H1 (cell line): Measurements from ENCODE around the gene BLCAP. TPM values are rescaled to one million over a fixed set of nuclear protein-coding genes. Genes with fewer than 3 reads are reported as not detected.

ENCODE experiments used
- CTCF ChIA-PET: fragments of 300-600 bp; sonication (Branson Sonifier 250); formaldehyde crosslinking; loops from one replicate; lab custom pipeline; 2021; ENCODE audit not compliant: partially characterized antibody; lab: Charles Lee
- POLR2A ChIA-PET: fragments of 300-600 bp; sonication (Branson Sonifier 250); formaldehyde crosslinking; loops from one replicate; lab custom pipeline; 2021; ENCODE audit warnings: inconsistent platforms; ENCODE audit not compliant: partially characterized antibody; lab: Charles Lee
- DNase-seq, 2 experiments: peaks; one replicate each; pipeline versions ENCODE4 v3.0.0 to v3.0.0-alpha.2; 2010 to 2022; ENCODE audit warnings: low spot score in 2 of 2, low read depth in 1 of 2, mixed read lengths in 1 of 2
- FAIRE-seq: peaks from 2 replicates; lab custom pipeline; 2011; peaks lifted over from hg19 to GRCh38; lab: Jason Lieb, UNC
- H2AFZ ChIP-seq: 2 replicates; pipeline ENCODE4 v1.8.1; 2012; ENCODE audit warnings: low read length, inconsistent platforms
- H2AK5ac ChIP-seq: 2 replicates; pipeline ENCODE4 v1.6.1; 2013; ENCODE audit warnings: low read depth, low read length
- H2BK120ac ChIP-seq: replicated peaks from 2 replicates; pipeline ENCODE3; 2013; ENCODE audit warnings: low read depth, low read length, inconsistent platforms
- H2BK12ac ChIP-seq: 2 replicates; pipeline ENCODE4 v1.6.1; 2013; ENCODE audit warnings: low read depth, low read length
- H2BK15ac ChIP-seq: 2 replicates; pipeline ENCODE4 v1.6.1; 2013; ENCODE audit warnings: low read length
- H2BK20ac ChIP-seq: 2 replicates; pipeline ENCODE4 v1.6.1; 2013; ENCODE audit warnings: low read length
- H2BK5ac ChIP-seq: 2 replicates; pipeline ENCODE4 v1.6.1; 2013; ENCODE audit warnings: low read depth, low read length
- H3K14ac ChIP-seq: 2 replicates; pipeline ENCODE4 v1.6.1; 2013; ENCODE audit warnings: inconsistent platforms; ENCODE audit not compliant: insufficient read length
- H3K18ac ChIP-seq: 2 replicates; pipeline ENCODE4 v1.6.1; 2013; ENCODE audit warnings: low read length; ENCODE audit errors: extremely low read depth
- H3K23ac ChIP-seq: 2 replicates; pipeline ENCODE4 v1.6.1; 2013; ENCODE audit warnings: inconsistent platforms; ENCODE audit not compliant: insufficient read length
- H3K23me2 ChIP-seq: 2 replicates; pipeline ENCODE4 v1.6.1; 2013; ENCODE audit warnings: low read depth, low read length
- H3K27ac ChIP-seq: 2 replicates; pipeline ENCODE4 v1.6.1; 2011; ENCODE audit warnings: low read depth, low read length, inconsistent platforms
- H3K27me3 ChIP-seq, 4 experiments: replicated peaks in 1 of 4; 1 replicate in 1 of 4; 2 replicates in 3 of 4; pipeline versions ENCODE4 v1.6.1 to v1.8.1; 2011 to 2013; ENCODE audit warnings: low read length in 3 of 4, mild to moderate bottlenecking in 3 of 4, inconsistent platforms in 2 of 4, mixed read lengths in 2 of 4, moderate library complexity in 1 of 4; ENCODE audit not compliant: control insufficient read depth in 3 of 4, insufficient read depth in 3 of 4; ENCODE audit errors: extremely low read depth in 1 of 4
- H3K36me3 ChIP-seq, 4 experiments: 2 replicates each; pipeline versions ENCODE4 v1.6.1 to v1.8.1; 2011 to 2013; ENCODE audit warnings: mild to moderate bottlenecking in 4 of 4, low read length in 3 of 4, moderate library complexity in 2 of 4, control low read depth in 1 of 4, inconsistent platforms in 1 of 4; ENCODE audit not compliant: insufficient read depth in 4 of 4, control insufficient read depth in 2 of 4
- H3K4ac ChIP-seq: replicated peaks from 2 replicates; pipeline ENCODE3; 2013; ENCODE audit warnings: low read length, low read depth, mixed read lengths, inconsistent platforms; ENCODE audit not compliant: insufficient read length
- H3K4me1 ChIP-seq, 4 experiments: replicated peaks in 1 of 4; 1 replicate in 1 of 4; 2 replicates in 3 of 4; pipeline versions ENCODE4 v1.6.1 to v1.8.1; 2011 to 2013; ENCODE audit warnings: low read length in 3 of 4, inconsistent platforms in 2 of 4, mixed read lengths in 1 of 4; ENCODE audit not compliant: insufficient read depth in 4 of 4, control insufficient read depth in 3 of 4
- H3K4me2 ChIP-seq, 2 experiments: 2 replicates each; pipeline versions ENCODE4 v1.6.1 to v1.8.1; 2011 to 2013; ENCODE audit warnings: low read depth in 2 of 2, low read length in 2 of 2, control low read depth in 1 of 2, inconsistent platforms in 1 of 2, mild to moderate bottlenecking in 1 of 2; ENCODE audit not compliant: insufficient read depth in 1 of 2
- H3K4me3 ChIP-seq, 4 experiments: fragments of 200-600, 300-600 bp in 1 of 4; sonication (generic), shearing (Covaris generic), sonication (Bioruptor Twin) in 1 of 4; 2 replicates each; pipeline versions ENCODE4 v1.5.1 to v1.8.1; 2011 to 2016; ENCODE audit warnings: low read length in 4 of 4, low read depth in 3 of 4, control low read depth in 2 of 4, inconsistent platforms in 2 of 4, mild to moderate bottlenecking in 2 of 4, mixed read lengths in 1 of 4, moderate library complexity in 1 of 4; ENCODE audit not compliant: insufficient read depth in 2 of 4; ENCODE audit errors: extremely low read depth in 1 of 4
- H3K56ac ChIP-seq: replicated peaks from 2 replicates; pipeline ENCODE3; 2013; ENCODE audit warnings: low read depth, mild to moderate bottlenecking, mixed read lengths, low read length, inconsistent platforms; ENCODE audit not compliant: insufficient read length
- H3K79me1 ChIP-seq: 2 replicates; pipeline ENCODE4 v1.6.1; 2013; ENCODE audit warnings: low read depth, low read length, control low read depth
- H3K79me2 ChIP-seq, 2 experiments: 2 replicates each; pipeline versions ENCODE4 v1.6.1 to v1.8.1; 2012 to 2013; ENCODE audit warnings: low read length in 2 of 2, mild to moderate bottlenecking in 2 of 2, inconsistent platforms in 1 of 2; ENCODE audit not compliant: insufficient read depth in 2 of 2, control insufficient read depth in 1 of 2
- H3K9ac ChIP-seq, 4 experiments: replicated peaks in 1 of 4; 1 replicate in 1 of 4; 2 replicates in 3 of 4; pipeline versions ENCODE4 v1.6.1 to v1.8.1; 2011 to 2013; ENCODE audit warnings: low read depth in 3 of 4, low read length in 3 of 4, control low read depth in 2 of 4, mild to moderate bottlenecking in 2 of 4, moderate library complexity in 2 of 4, inconsistent platforms in 1 of 4; ENCODE audit errors: extremely low read depth in 1 of 4
- H3K9me3 ChIP-seq, 2 experiments: 2 replicates each; pipeline versions ENCODE4 v1.6.1 to v1.8.1; 2012 to 2013; ENCODE audit warnings: mild to moderate bottlenecking in 2 of 2, moderate library complexity in 2 of 2, control low read depth in 1 of 2, inconsistent platforms in 1 of 2, low read depth in 1 of 2, low read length in 1 of 2, mixed read lengths in 1 of 2; ENCODE audit not compliant: insufficient read depth in 2 of 2
- H4K20me1 ChIP-seq, 2 experiments: replicated peaks in 1 of 2; 2 replicates each; pipeline versions ENCODE3 to v1.8.1; 2011 to 2013; ENCODE audit warnings: inconsistent platforms in 2 of 2, low read length in 2 of 2, mild to moderate bottlenecking in 1 of 2; ENCODE audit not compliant: insufficient read depth in 2 of 2, control insufficient read depth in 1 of 2
- H4K5ac ChIP-seq: 2 replicates; pipeline ENCODE4 v1.6.1; 2013; ENCODE audit warnings: low read length, low read depth, mixed read lengths, inconsistent platforms; ENCODE audit not compliant: insufficient read length
- H4K8ac ChIP-seq: 2 replicates; pipeline ENCODE4 v1.8.0; 2013; ENCODE audit warnings: mild to moderate bottlenecking, moderate library complexity, low read length, inconsistent platforms; ENCODE audit not compliant: insufficient read depth; ENCODE audit errors: extremely low read depth
- H4K91ac ChIP-seq: replicated peaks from 2 replicates; pipeline ENCODE3; 2013; ENCODE audit warnings: low read length, mixed read lengths, inconsistent platforms; ENCODE audit not compliant: insufficient read length
- ATF2 ChIP-seq: IDR thresholded peaks from 2 replicates; pipeline ENCODE4 v1.6.1; 2012; ENCODE audit warnings: low read length, inconsistent platforms
- CREB1 ChIP-seq: IDR thresholded peaks from 2 replicates; pipeline ENCODE4 v1.6.1; 2012; ENCODE audit warnings: inconsistent platforms
- E2F6 ChIP-seq: IDR thresholded peaks from 2 replicates; pipeline ENCODE4 v1.6.1; 2012; ENCODE audit warnings: inconsistent platforms
- EP300 ChIP-seq, 2 experiments: IDR thresholded peaks; 1 replicate in 1 of 2; 2 replicates in 1 of 2; pipeline ENCODE4 v1.6.1; 2011 to 2012; ENCODE audit warnings: low read depth in 2 of 2, low read length in 2 of 2, mild to moderate bottlenecking in 2 of 2, borderline replicate concordance in 1 of 2, inconsistent platforms in 1 of 2, moderate library complexity in 1 of 2
- KDM4A ChIP-seq: IDR thresholded peaks from one replicate; pipeline ENCODE4 v1.7.1; 2012; ENCODE audit warnings: low read depth, mild to moderate bottlenecking, moderate library complexity, low read length, inconsistent platforms; ENCODE audit not compliant: severe bottlenecking
- MAX ChIP-seq: IDR thresholded peaks from 2 replicates; pipeline ENCODE4 v1.6.1; 2012; ENCODE audit warnings: inconsistent platforms
- PHF8 ChIP-seq: fragments of 200-600 bp; sonication (generic); conservative IDR thresholded peaks from 2 replicates; pipeline ENCODE4 v1.7.1; 2012; ENCODE audit warnings: low read depth, mild to moderate bottlenecking, inconsistent platforms, low read length, moderate library complexity
- POLR2A ChIP-seq, 2 experiments: IDR thresholded peaks; 1 replicate in 1 of 2; 2 replicates in 1 of 2; pipeline ENCODE4 v1.6.1; 2011; ENCODE audit warnings: low read depth in 2 of 2, low read length in 2 of 2, mild to moderate bottlenecking in 2 of 2; ENCODE audit errors: control extremely low read depth in 1 of 2
- RFX5 ChIP-seq: IDR thresholded peaks from 2 replicates; pipeline ENCODE4 v1.6.1; 2011; ENCODE audit warnings: low read depth, low read length, improper control_type of control experiment, borderline replicate concordance
- SAP30 ChIP-seq: fragments of 300-600 bp; sonication (generic); IDR thresholded peaks from 2 replicates; pipeline ENCODE4 v1.7.1; 2012; ENCODE audit warnings: low read length, moderate library complexity, mild to moderate bottlenecking, inconsistent platforms; ENCODE audit not compliant: insufficient read depth, insufficient replicate concordance
- TBP ChIP-seq: IDR thresholded peaks from 2 replicates; pipeline ENCODE4 v1.6.1; 2011; ENCODE audit warnings: low read depth, low read length, improper control_type of control experiment
- WGBS, 2 experiments: shearing (Covaris generic) in 1 of 2; methylation state at CpG; one replicate each; pipeline versions ENCODE4 v1.1.6 to v1.1.7; 2013 to 2015; ENCODE audit warnings: low lambda C conversion rate in 2 of 2, mixed read lengths in 2 of 2, inconsistent platforms in 1 of 2, low coverage in 1 of 2, missing lambda C conversion rate in 1 of 2; ENCODE audit not compliant: insufficient replicate concordance in 2 of 2, insufficient coverage in 1 of 2, insufficient read length in 1 of 2; ENCODE audit errors: extremely low coverage in 1 of 2, missing lambda C conversion rate in 1 of 2; 5-methylcytosine and 5-hydroxymethylcytosine counted together
- polyA plus RNA-seq, 7 experiments: library from polyadenylated mRNA; depleted of rRNA in 3 of 7; stranded (reverse) in 5 of 7; unstranded in 2 of 7; fragments of >200 nt in 5 of 7; fragments of 200-250 nt in 2 of 7; gene quantifications; 1 replicate in 5 of 7; 2 replicates in 1 of 7; 4 replicates in 1 of 7; pipeline versions ENCODE4 v1.2.1 to v1.2.3, GENCODE V29; 2011 to 2013; ENCODE audit warnings: missing spikeins in 2 of 7, mixed read lengths in 2 of 7
- total RNA-seq: library from RNA; stranded (reverse); fragmentation: NEBNext Ultra II Directional; extraction: Animal tissue kit (Norgen Biotek cat#: 25700); gene quantifications from 2 replicates; pipeline ENCODE4 v1.2.1, GENCODE V29; 2021

Gene BLCAP
- total and polyA plus RNA-seq, 2 of the 8 experiments (the other 6 are each of a cell fraction or from before 2014, with no cell fraction given) = 60.3 to 72.2 TPM

- Histone ChIP-seq H3K23ac (no peak overlapping the region), H3K9me3 (no peaks in the 10 kb centered on the region), H4K20me1 (no peaks in the 10 kb centered on the region), H3K23me2 (peaks cover 2% of the 10 kb centered on the region; the same call in 1 of the 2 replicates), H3K4ac (no peak overlapping the region), H3K4me2 (peak overlapping the region in 1 of 2 experiments; percentile 32; a peak in 1 of 4 replicates), H2BK12ac (no peak overlapping the region), H3K14ac (no peak overlapping the region), H2BK15ac (no peak overlapping the region), H2AFZ (no peak overlapping the region), H2BK120ac (no peak overlapping the region), H2AK5ac (no peak overlapping the region), H3K9ac (no peak overlapping the region), H3K79me1 (no peaks in the 10 kb centered on the region), H4K5ac (no peak overlapping the region), H3K4me3 (no peak overlapping the region), H3K18ac (no peak overlapping the region), H2BK5ac (no peak overlapping the region), H2BK20ac (no peak overlapping the region), H3K36me3 (no peaks in the 10 kb centered on the region), H3K56ac (no peak overlapping the region), H4K91ac (peak overlapping the region; percentile 42), H3K27ac (no peak overlapping the region), H3K79me2 (no peaks in the 10 kb centered on the region), H3K27me3 (peaks cover 0 to 13% (median 5%) of the 10 kb centered on the region in 4 experiments; a peak in 5 of 7 replicates), H4K8ac (no peak overlapping the region), H3K4me1 (peaks cover 2 to 14% (median 7%) of the 10 kb centered on the region in 4 experiments; a peak in 5 of 7 replicates)
- WGBS, 2 experiments = 67% methylated on average over 19 of the region's 19 CpGs; no CpG with 5 or more reads in 1 of the 2 experiments
- FAIRE-seq (no peak), DNase-seq (no peak)
- ChIA-PET POLR2A (no interaction called here), CTCF (interaction anchor here (0.6 to 5.6 kb wide), 95 partner anchors 9 to 651 kb away, joined by 3 to 55 read pairs (median 4); partner anchors contain the start of genes RPRD1B, TTI1 and VSTM2L)
- TF ChIP-seq KDM4A (no peak), TBP (no peak), SAP30 (no peak), ATF2 (no peak), E2F6 (no peak), RFX5 (no peak), CREB1 (no peak), EP300 (IDR thresholded peaks at IDR 0.05; ENCODE audit: borderline replicate concordance in 1 of 2, low read depth in 2 of 2, low read length in 2 of 2) (no peak), PHF8 (no peak), MAX (no peak), POLR2A (IDR thresholded peaks at IDR 0.05; ENCODE audit: control extremely low read depth in 1 of 2, low read depth in 2 of 2, low read length in 2 of 2) (no peak)
Observed at GRCh38 chr20:37564016-37564387, 36.3 kb upstream of the BLCAP start.
